K562 (cell line): ENCODE results near the gene GABRA1. TPM values are rescaled to one million over a fixed set of nuclear protein-coding genes. Genes with fewer than 3 reads are reported as not detected.

Source experiments
- ATAC-seq: fragments of 200-7000 bp; cut with Tn5 transposase; 3 replicates; pipeline ENCODE4 v1.9.1; 2020; ENCODE audit warnings: moderate library complexity
- BruUV-seq: library from RNA; stranded (reverse); fragments of 400-500 nt; replicated peaks from 2 replicates; lab custom pipeline; 2021; lab: Mats Ljungman, UMichigan
- CTCF ChIA-PET: fragments of 300-600 bp; formaldehyde crosslinking; extraction: SDS; loops from one replicate; lab custom pipeline; 2021; ENCODE audit warnings: low intra/inter-chr PET ratio; lab: Yijun Ruan, JAX
- POLR2A ChIA-PET: fragments of 300-600, 350-650 bp; sonication (Branson Sonifier 250); formaldehyde crosslinking; extraction: SDS; loops from one replicate; lab custom pipeline; 2021; ENCODE audit warnings: antibody characterized with exemption, inconsistent platforms; lab: Yijun Ruan, JAX
- DNase-seq, 4 experiments: peaks; one replicate each; pipeline versions ENCODE4 v3.0.0 to v3.0.0-alpha.2; 2011 to 2018; ENCODE audit warnings: low spot score in 3 of 4, mixed read lengths in 3 of 4; ENCODE audit errors: extremely low read depth in 1 of 4
- FAIRE-seq: peaks from 2 replicates; lab custom pipeline; 2011; peaks lifted over from hg19 to GRCh38; lab: Jason Lieb, UNC
- H2AFZ ChIP-seq: 2 replicates; pipeline ENCODE4 v1.6.0; 2011; ENCODE audit warnings: low read depth, low read length, control low read depth, inconsistent platforms
- H3K27ac ChIP-seq: fragments of 200-600 bp; 3 replicates; pipeline ENCODE4 v1.8.0; 2011; ENCODE audit warnings: low read depth, mild to moderate bottlenecking, control low read depth, inconsistent platforms, low read length, moderate library complexity, mixed read lengths; ENCODE audit errors: extremely low read depth
- H3K27me3 ChIP-seq, 2 experiments: fragments of 300-600 bp in 1 of 2; 2 replicates in 1 of 2; 3 replicates in 1 of 2; pipeline versions ENCODE4 v1.6.0 to v1.8.0; 2011; ENCODE audit warnings: inconsistent platforms in 2 of 2, low read length in 2 of 2, mild to moderate bottlenecking in 1 of 2, mixed read lengths in 1 of 2, moderate library complexity in 1 of 2; ENCODE audit not compliant: control insufficient read depth in 2 of 2, insufficient read depth in 2 of 2
- H3K36me3 ChIP-seq: fragments of 300-600 bp; 3 replicates; pipeline ENCODE4 v1.8.0; 2011; ENCODE audit warnings: mild to moderate bottlenecking, low read length, inconsistent platforms; ENCODE audit not compliant: control insufficient read depth, insufficient read depth
- H3K4me1 ChIP-seq, 2 experiments: fragments of 200-600 bp in 1 of 2; replicated peaks in 1 of 2; 2 replicates in 1 of 2; 3 replicates in 1 of 2; pipeline versions ENCODE4 v1.5.1 to v1.8.0; 2011; ENCODE audit warnings: inconsistent platforms in 2 of 2, low read length in 2 of 2, mild to moderate bottlenecking in 1 of 2, mixed read lengths in 1 of 2, moderate library complexity in 1 of 2; ENCODE audit not compliant: control insufficient read depth in 2 of 2, insufficient read depth in 2 of 2
- H3K4me2 ChIP-seq: 2 replicates; pipeline ENCODE4 v1.6.1; 2011; ENCODE audit warnings: low read length, control low read depth, inconsistent platforms, mixed read lengths; ENCODE audit not compliant: insufficient read depth
- H3K4me3 ChIP-seq: fragments of 200-600 bp; sonication (generic), shearing (Covaris generic); 2 replicates; pipeline ENCODE4 v1.5.1; 2016; ENCODE audit warnings: control low read depth, inconsistent platforms
- H3K79me2 ChIP-seq: fragments of 200-600 bp; 3 replicates; pipeline ENCODE4 v1.8.0; 2011; ENCODE audit warnings: low read length, inconsistent platforms; ENCODE audit not compliant: control insufficient read depth, insufficient read depth
- H3K9ac ChIP-seq, 2 experiments: 2 replicates each; pipeline versions ENCODE4 v1.6.0 to v1.6.1; 2011; ENCODE audit warnings: low read depth in 2 of 2, low read length in 2 of 2, control low read depth in 1 of 2, inconsistent platforms in 1 of 2, mild to moderate bottlenecking in 1 of 2, mixed read lengths in 1 of 2; ENCODE audit not compliant: insufficient read depth in 1 of 2
- H3K9me1 ChIP-seq: one replicate; pipeline ENCODE4 v1.6.0; 2011; ENCODE audit warnings: inconsistent platforms, mild to moderate bottlenecking, low read length, moderate library complexity; ENCODE audit not compliant: control insufficient read depth, insufficient read depth
- H3K9me3 ChIP-seq: replicated peaks from 2 replicates; pipeline ENCODE4 v1.5.1; 2011; ENCODE audit warnings: low read depth, low read length, inconsistent platforms; ENCODE audit not compliant: control insufficient read depth, insufficient read depth
- H4K20me1 ChIP-seq: replicated peaks from 2 replicates; pipeline ENCODE4 v1.6.1; 2011; ENCODE audit warnings: low read length, inconsistent platforms, mixed read lengths; ENCODE audit not compliant: control insufficient read depth, insufficient read depth
- HNRNPUL1 ChIP-seq: fragments of 200-400 bp; formaldehyde crosslinking; IDR thresholded peaks from 2 replicates; pipeline ENCODE4 v1.6.1; 2017; ENCODE audit warnings: low read length
- MCM5 ChIP-seq: fragments of 450-650 bp; IDR thresholded peaks from 2 replicates; pipeline ENCODE4 v1.6.1; 2016; ENCODE audit warnings: low read depth
- SMARCA5 ChIP-seq: fragments of 450-650 bp; IDR thresholded peaks from 2 replicates; pipeline ENCODE4 v1.6.1; 2016
- TBL1XR1 ChIP-seq, 2 experiments: IDR thresholded peaks; 2 replicates each; pipeline ENCODE4 v1.6.1; 2012; ENCODE audit warnings: improper control_type of control experiment in 2 of 2, low read length in 2 of 2, mild to moderate bottlenecking in 1 of 2
- ZNF124 ChIP-seq: sonication (generic); formaldehyde crosslinking; IDR thresholded peaks from 2 replicates; pipeline ENCODE4 v1.8.1; 2022; ENCODE audit warnings: missing genetic modification reagents
- WGBS: fragments of 100-300 bp; shearing (Covaris generic); methylation state at CpG from one replicate; pipeline ENCODE4 v1.1.6; 2016; ENCODE audit warnings: low coverage, mixed read lengths; ENCODE audit not compliant: insufficient coverage; ENCODE audit errors: missing lambda C conversion rate; 5-methylcytosine and 5-hydroxymethylcytosine counted together
- in situ Hi-C: fragments of 300-500 bp; cut with MboI; formaldehyde crosslinking; loops from 4 replicates; pipeline ENCODE4 v1.15.0; 2018; ENCODE audit warnings: inconsistent platforms, mixed read lengths
- intact Hi-C: fragments of 100-400 bp; cut with micrococcal nuclease; formaldehyde crosslinking; loops from 2 replicates; pipeline ENCODE4 v1.14.2; 2022
- polyA plus RNA-seq, 8 experiments: library from polyadenylated mRNA; depleted of rRNA in 4 of 8; stranded (reverse) in 5 of 8; unstranded in 3 of 8; fragments of >200 nt; fragmentation: Nextera tagmentation in 2 of 8; fragmentation: Illumina TruSeq in 1 of 8; extraction: Ambion mirVana in 2 of 8; extraction: Trizol in 1 of 8; gene quantifications; 2 replicates each; pipeline versions ENCODE4 v1.2.1 to v1.2.3, GENCODE V29; 2011 to 2014; ENCODE audit warnings: inconsistent platforms in 1 of 8, missing spikeins in 1 of 8
- total RNA-seq, 7 experiments: library from RNA; depleted of rRNA in 6 of 7; stranded (reverse); fragments of >200 nt in 6 of 7; fragmentation: Illumina TruSeq in 2 of 7; extraction: Trizol in 2 of 7; gene quantifications; 2 replicates each; pipeline versions ENCODE4 v1.2.1 to v1.2.3, GENCODE V29; 2011 to 2021; ENCODE audit warnings: low replicate concordance in 1 of 7
- TF ChIP-seq, protein P1 (sequence below), 2 experiments: fragments of 450-650 bp; IDR thresholded peaks; 2 replicates each; pipeline ENCODE4 v1.6.1; 2016; ENCODE audit warnings: mild to moderate bottlenecking in 2 of 2, borderline replicate concordance in 1 of 2, low read depth in 1 of 2, moderate library complexity in 1 of 2

The GABRA1 gene
- total and polyA plus RNA-seq, 9 of the 15 experiments (the other 6 are each of a cell fraction or from before 2014, with no cell fraction given): 0.07 TPM; not detected in 8

DNA sequence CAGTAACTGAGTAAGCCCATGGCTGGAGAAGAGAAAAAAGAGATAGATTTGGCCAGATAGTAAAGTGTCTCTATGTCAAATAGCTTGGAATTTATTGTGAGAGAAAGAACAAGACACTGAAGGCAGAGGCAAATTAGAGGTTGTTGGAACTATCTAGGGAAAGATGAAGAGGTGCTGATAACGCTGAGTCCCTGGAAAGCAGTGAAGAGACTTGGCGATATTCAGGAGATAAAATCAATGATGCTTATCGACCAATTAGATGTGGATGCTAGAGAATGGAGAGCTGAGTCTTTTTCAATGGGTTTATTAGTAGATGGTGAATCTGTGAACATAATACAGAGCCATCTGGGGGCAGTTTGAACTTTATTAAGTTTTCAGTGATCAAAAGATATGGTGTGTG, 48.6 kb upstream of the GABRA1 start:
- BruUV-seq: no TSS peak
- ATAC-seq: no peak
- intact Hi-C loops: no loop called here

GRCh38 chr5:161804263-161804662, 43.7 kb upstream of the GABRA1 start:
- intact Hi-C loops: no loop called here
- H3K27ac ChIP-seq: no peak overlapping the region
- H3K9me3 ChIP-seq: no peaks in the 10 kb centered on the region; the same call in 1 of the 2 replicates
- H3K4me3 ChIP-seq: no peak overlapping the region
- H3K4me1 ChIP-seq: no peaks in the 10 kb centered on the region
- H2AFZ ChIP-seq: no peak overlapping the region
- no TSS peak for BruUV-seq
- no peaks in the 10 kb centered on the region for H3K36me3 ChIP-seq
- H3K79me2 ChIP-seq: no peaks in the 10 kb centered on the region
- in situ Hi-C loops: no loop called here
- H3K4me2 ChIP-seq: no peak overlapping the region
- CTCF ChIA-PET: no interaction called here
- POLR2A ChIA-PET: no interaction called here
- no peak for FAIRE-seq
- no peak for DNase-seq
- 0% methylated on average over 1 of the region's 1 CpG for WGBS
- ATAC-seq: no peak
- H3K27me3 ChIP-seq: no peaks in the 10 kb centered on the region
- no peak overlapping the region for H3K9ac ChIP-seq
- no peaks in the 10 kb centered on the region for H3K9me1 ChIP-seq
- H4K20me1 ChIP-seq: no peaks in the 10 kb centered on the region
- TF ChIP-seq, protein P1, sequence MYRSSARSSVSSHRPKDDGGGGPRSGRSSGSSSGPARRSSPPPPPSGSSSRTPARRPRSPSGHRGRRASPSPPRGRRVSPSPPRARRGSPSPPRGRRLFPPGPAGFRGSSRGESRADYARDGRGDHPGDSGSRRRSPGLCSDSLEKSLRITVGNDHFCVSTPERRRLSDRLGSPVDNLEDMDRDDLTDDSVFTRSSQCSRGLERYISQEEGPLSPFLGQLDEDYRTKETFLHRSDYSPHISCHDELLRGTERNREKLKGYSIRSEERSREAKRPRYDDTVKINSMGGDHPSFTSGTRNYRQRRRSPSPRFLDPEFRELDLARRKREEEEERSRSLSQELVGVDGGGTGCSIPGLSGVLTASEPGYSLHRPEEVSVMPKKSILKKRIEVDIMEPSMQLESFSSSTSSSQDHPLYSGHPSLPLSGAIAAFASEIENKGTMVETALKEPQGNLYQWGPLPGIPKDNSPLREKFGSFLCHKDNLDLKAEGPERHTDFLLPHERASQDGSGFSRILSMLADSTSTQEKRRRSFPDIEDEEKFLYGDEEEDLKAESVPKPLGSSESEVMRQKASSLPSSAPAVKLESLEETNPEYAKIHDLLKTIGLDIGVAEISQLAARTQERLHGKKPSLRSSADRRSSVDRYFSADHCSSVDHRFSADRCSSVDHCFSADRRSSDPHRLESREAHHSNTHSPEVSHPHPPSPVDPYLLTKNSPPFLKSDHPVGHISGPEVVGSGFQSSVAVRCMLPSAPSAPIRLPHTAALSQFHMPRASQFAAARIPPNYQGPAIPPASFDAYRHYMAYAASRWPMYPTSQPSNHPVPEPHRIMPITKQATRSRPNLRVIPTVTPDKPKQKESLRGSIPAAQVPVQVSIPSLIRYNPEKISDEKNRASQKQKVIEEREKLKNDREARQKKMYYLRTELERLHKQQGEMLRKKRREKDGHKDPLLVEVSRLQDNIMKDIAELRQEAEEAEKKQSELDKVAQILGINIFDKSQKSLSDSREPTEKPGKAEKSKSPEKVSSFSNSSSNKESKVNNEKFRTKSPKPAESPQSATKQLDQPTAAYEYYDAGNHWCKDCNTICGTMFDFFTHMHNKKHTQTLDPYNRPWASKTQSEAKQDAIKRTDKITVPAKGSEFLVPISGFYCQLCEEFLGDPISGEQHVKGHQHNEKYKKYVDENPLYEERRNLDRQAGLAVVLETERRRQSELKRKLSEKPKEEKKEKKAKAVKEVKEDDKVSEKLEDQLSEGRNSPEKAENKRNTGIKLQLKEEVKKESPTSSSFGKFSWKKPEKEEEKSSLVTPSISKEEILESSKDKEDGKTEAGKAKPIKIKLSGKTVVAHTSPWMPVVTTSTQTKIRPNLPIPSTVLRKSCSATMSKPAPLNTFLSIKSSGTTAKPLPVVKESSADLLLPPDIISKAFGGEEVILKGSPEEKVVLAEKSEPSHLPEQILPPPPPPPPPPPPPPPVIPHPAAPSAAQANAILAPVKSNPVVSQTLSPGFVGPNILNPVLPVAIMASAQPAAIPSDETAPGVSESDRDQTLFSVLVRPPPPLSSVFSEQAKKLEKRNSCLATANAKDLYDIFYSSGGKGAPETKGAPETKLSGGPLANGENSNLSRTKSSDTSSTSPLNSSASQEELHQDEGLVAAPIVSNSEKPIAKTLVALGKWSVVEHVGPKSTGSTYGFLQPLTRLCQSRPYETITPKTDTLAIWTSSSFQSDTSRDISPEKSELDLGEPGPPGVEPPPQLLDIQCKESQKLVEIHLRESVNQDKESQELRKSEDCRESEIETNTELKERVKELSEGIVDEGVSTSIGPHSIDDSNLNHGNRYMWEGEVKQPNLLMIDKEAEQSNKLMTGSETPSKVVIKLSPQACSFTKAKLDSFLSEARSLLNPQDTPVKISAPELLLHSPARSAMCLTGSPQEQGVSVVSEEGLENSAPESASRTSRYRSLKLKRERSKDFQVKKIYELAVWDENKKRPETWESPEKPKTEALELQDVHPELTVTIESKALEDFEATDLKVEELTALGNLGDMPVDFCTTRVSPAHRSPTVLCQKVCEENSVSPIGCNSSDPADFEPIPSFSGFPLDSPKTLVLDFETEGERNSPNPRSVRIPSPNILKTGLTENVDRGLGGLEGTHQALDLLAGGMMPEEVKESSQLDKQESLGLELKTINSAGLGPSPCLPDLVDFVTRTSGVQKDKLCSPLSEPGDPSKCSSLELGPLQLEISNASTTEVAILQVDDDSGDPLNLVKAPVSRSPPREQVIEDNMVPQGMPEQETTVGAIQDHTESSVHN (IDR thresholded peaks at IDR 0.05; ENCODE audit: borderline replicate concordance in 1 of 2, low read depth in 1 of 2): no peak
- TF ChIP-seq ZNF124 (CRISPR knock-in tag): no peak

More for the DNA sequence above, 48.6 kb upstream of the GABRA1 start:
- Histone ChIP-seq H3K9ac (no peak overlapping the region), H3K79me2 (no peaks in the 10 kb centered on the region), H4K20me1 (no peaks in the 10 kb centered on the region), H3K4me1 (no peaks in the 10 kb centered on the region), H3K36me3 (no peaks in the 10 kb centered on the region), H3K9me1 (no peaks in the 10 kb centered on the region), H3K27me3 (no peaks in the 10 kb centered on the region), H3K4me2 (no peak overlapping the region), H3K4me3 (no peak overlapping the region), H3K9me3 (no peaks in the 10 kb centered on the region; the same call in 1 of the 2 replicates), H2AFZ (no peak overlapping the region), H3K27ac (no peak overlapping the region)
- ChIA-PET CTCF (no interaction called here), POLR2A (no interaction called here)
- no peak for FAIRE-seq
- WGBS: 0% methylated on average over 3 of the region's 3 CpGs
- DNase-seq: no peak
- in situ Hi-C loops: no loop called here
- TF ChIP-seq SMARCA5 (no peak), HNRNPUL1 (no peak), MCM5 (no peak), TBL1XR1 (IDR thresholded peaks at IDR 0.05; ENCODE audit: low read length in 2 of 2) (no peak)
